Adrenal gland (tissue), 5 donors: ENCODE results near the gene IFI35.

Experiments
- CTCF ChIP-seq, 6 experiments: fragments of 450-650 bp in 4 of 6; fragments of 200-600 bp in 2 of 6; sonication (generic) in 1 of 6; IDR thresholded peaks; 1 replicate in 5 of 6; 2 replicates in 1 of 6; pipeline versions ENCODE4 v1.5.1 to v1.8.0; 2016 to 2021; ENCODE audit warnings: antibody characterized with exemption in 6 of 6, mild to moderate bottlenecking in 2 of 6, moderate library complexity in 1 of 6
- POLR2A ChIP-seq, 2 donors: fragments of 450-650 bp; IDR thresholded peaks; one replicate each; pipeline ENCODE4 v1.6.1; 2017; ENCODE audit warnings: antibody characterized with exemption in 2 of 2, mild to moderate bottlenecking in 2 of 2, moderate library complexity in 1 of 2
- donor health status: DM: no; HTN: no; CAD: no.

- TF ChIP-seq CTCF (IDR thresholded peaks at IDR 0.05): no peak
- no peak for TF ChIP-seq POLR2A (IDR thresholded peaks at IDR 0.05)
Observed at GRCh38 chr17:42999003-42999525, 7.5 kb upstream of the IFI35 start.
